Fibroblast of lung (primary cell): ENCODE measurements around the gene PCDHGA7. TPM values are rescaled to one million over a fixed set of nuclear protein-coding genes. Genes with fewer than 3 reads are reported as not detected.

ENCODE experiments used
- DNase-seq, 2 donors: peaks; one replicate each; pipeline versions ENCODE4 v3.0.0 to v3.0.0-alpha.2; 2010; ENCODE audit warnings: low read depth in 2 of 2
- H2AFZ ChIP-seq: 2 replicates; pipeline ENCODE4 v1.5.1; 2012; ENCODE audit warnings: low read length, control low read depth, inconsistent platforms
- H3K27ac ChIP-seq: 2 replicates; pipeline ENCODE4 v1.5.1; 2011; ENCODE audit warnings: low read length, control low read depth; ENCODE audit not compliant: insufficient read depth
- H3K27me3 ChIP-seq: 2 replicates; pipeline ENCODE4 v1.5.1; 2011; ENCODE audit warnings: mild to moderate bottlenecking, low read length; ENCODE audit not compliant: control insufficient read depth, insufficient read depth
- H3K36me3 ChIP-seq: 2 replicates; pipeline ENCODE4 v1.5.1; 2011; ENCODE audit warnings: low read length; ENCODE audit not compliant: control insufficient read depth, insufficient read depth
- H3K4me1 ChIP-seq: 2 replicates; pipeline ENCODE4 v1.5.1; 2011; ENCODE audit warnings: low read length; ENCODE audit not compliant: control insufficient read depth, insufficient read depth; ENCODE audit errors: extremely low read depth
- H3K4me2 ChIP-seq: 2 replicates; pipeline ENCODE4 v1.5.1; 2011; ENCODE audit warnings: low read length, control low read depth; ENCODE audit not compliant: insufficient read depth; ENCODE audit errors: extremely low read depth
- H3K4me3 ChIP-seq, 4 experiments: fragments of 200-600 bp in 1 of 4; sonication (generic) in 1 of 4; replicated peaks in 1 of 4; 2 replicates each; pipeline ENCODE4 v1.5.1; 2011 to 2016; ENCODE audit warnings: low read length in 4 of 4, low read depth in 3 of 4, mild to moderate bottlenecking in 3 of 4, control low read depth in 2 of 4, inconsistent platforms in 1 of 4, mixed read lengths in 1 of 4; ENCODE audit not compliant: insufficient read depth in 1 of 4; ENCODE audit errors: control extremely low read depth in 1 of 4
- H3K79me2 ChIP-seq: 2 replicates; pipeline ENCODE4 v1.5.1; 2012; ENCODE audit warnings: mild to moderate bottlenecking, low read length, inconsistent platforms; ENCODE audit not compliant: control insufficient read depth, insufficient read depth
- H3K9ac ChIP-seq: 2 replicates; pipeline ENCODE4 v1.5.1; 2011; ENCODE audit warnings: mild to moderate bottlenecking, low read length, control low read depth; ENCODE audit not compliant: insufficient read depth
- H3K9me3 ChIP-seq: 2 replicates; pipeline ENCODE4 v1.5.1; 2012; ENCODE audit warnings: low read depth, low read length; ENCODE audit not compliant: control insufficient read depth, insufficient read depth
- H4K20me1 ChIP-seq: 2 replicates; pipeline ENCODE4 v1.5.1; 2011; ENCODE audit warnings: low read length; ENCODE audit not compliant: control insufficient read depth, insufficient read depth; ENCODE audit errors: extremely low read depth
- EZH2 ChIP-seq: IDR thresholded peaks from 2 replicates; pipeline ENCODE4 v1.5.1; 2012; ENCODE audit warnings: low read length, control low read depth, mild to moderate bottlenecking; ENCODE audit errors: missing control alignments
- polyA plus RNA-seq, 2 donors: library from polyadenylated mRNA; depleted of rRNA in 1 of 2; stranded (reverse) in 1 of 2; unstranded in 1 of 2; fragments of >200 nt; gene quantifications; 2 replicates each; pipeline ENCODE4 v1.2.1, GENCODE V29; 2011 to 2012; ENCODE audit warnings: missing spikeins in 1 of 2
- total RNA-seq: library from RNA; depleted of rRNA; stranded (reverse); fragments of >200 nt; gene quantifications from 2 replicates; pipeline ENCODE4 v1.2.1, GENCODE V29; 2014
- TF ChIP-seq, protein P1 (sequence below), 2 donors: IDR thresholded peaks in 1 of 2; conservative IDR thresholded peaks in 1 of 2; 1 replicate in 1 of 2; 2 replicates in 1 of 2; pipeline ENCODE4 v1.5.1; 2011 to 2012; ENCODE audit warnings: low read length in 2 of 2, control low read depth in 1 of 2, inconsistent platforms in 1 of 2, low read depth in 1 of 2, mild to moderate bottlenecking in 1 of 2

PCDHGA7 gene
- total and polyA plus RNA-seq, 2 donors (not counting 1 experiment from before 2014, with no cell fraction given), result 2.7 to 6.8 TPM

DNA sequence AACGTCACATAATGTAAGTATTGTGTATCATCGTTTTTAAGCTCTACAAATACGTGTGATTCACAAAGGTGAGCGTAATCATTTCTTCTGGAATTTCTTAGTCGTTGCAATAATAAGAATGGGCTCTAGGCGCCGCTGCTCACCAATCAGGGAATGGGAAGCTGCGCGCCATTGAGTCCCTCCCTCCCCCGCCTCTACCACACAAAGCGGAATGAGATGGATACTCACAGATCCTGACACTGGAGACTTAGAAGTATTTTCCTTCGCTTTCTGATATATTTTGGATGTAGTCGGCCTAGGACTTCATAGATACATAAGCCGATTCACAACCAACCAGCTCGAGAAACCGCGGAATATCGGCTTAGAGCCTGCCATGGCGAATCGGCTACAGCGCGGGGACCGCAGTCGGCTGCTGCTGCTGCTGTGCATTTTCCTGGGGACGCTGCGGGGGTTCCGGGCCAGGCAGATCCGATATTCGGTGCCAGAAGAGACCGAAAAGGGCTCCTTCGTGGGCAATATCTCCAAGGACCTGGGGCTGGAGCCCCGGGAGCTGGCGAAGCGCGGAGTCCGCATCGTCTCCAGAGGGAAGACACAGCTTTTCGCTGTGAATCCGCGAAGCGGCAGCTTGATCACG, 38.4 kb downstream of the PCDHGA7 start, which contains the start of gene PCDHGA11:
TSS of gene PCDHGA11 (plus strand) at position 197 of the 634 bp plus-strand sequence. CDS start at position 374, 177 bp downstream.
- no peak within 1 kb of the TSS for H3K9ac ChIP-seq
- no peaks in the 10 kb centered on the region for H3K4me1 ChIP-seq
- H3K27ac ChIP-seq, result peak within 1 kb of the TSS; percentile 13

DNA sequence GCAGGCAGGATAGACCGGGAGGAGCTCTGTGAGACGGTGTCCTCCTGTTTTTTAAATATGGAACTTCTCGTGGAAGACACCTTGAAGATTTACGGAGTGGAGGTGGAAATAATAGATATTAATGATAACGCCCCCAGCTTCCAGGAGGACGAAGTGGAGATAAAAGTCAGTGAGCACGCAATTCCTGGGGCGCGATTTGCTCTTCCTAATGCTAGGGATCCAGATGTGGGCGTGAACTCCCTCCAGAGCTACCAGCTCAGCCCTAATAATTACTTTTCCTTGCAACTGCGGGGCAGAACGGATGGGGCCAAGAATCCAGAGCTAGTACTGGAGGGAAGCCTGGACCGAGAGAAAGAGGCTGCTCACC, 38.9 kb downstream of the PCDHGA7 start:
- H3K9me3 ChIP-seq, result peaks cover 11% of the 10 kb centered on the region
- H3K27ac ChIP-seq, result no peak overlapping the region
- no peak overlapping the region for H3K9ac ChIP-seq
- peak in 1 of 2 donors; percentile 34 for DNase-seq
- H4K20me1 ChIP-seq, result no peaks in the 10 kb centered on the region
- H2AFZ ChIP-seq, result no peak overlapping the region
- no peaks in the 10 kb centered on the region for H3K79me2 ChIP-seq
- no peaks in the 10 kb centered on the region for H3K27me3 ChIP-seq
- H3K4me3 ChIP-seq, result peak overlapping the region; percentile 26 to 66 (median 50)
- no peak for TF ChIP-seq EZH2
- TF ChIP-seq, protein P1, sequence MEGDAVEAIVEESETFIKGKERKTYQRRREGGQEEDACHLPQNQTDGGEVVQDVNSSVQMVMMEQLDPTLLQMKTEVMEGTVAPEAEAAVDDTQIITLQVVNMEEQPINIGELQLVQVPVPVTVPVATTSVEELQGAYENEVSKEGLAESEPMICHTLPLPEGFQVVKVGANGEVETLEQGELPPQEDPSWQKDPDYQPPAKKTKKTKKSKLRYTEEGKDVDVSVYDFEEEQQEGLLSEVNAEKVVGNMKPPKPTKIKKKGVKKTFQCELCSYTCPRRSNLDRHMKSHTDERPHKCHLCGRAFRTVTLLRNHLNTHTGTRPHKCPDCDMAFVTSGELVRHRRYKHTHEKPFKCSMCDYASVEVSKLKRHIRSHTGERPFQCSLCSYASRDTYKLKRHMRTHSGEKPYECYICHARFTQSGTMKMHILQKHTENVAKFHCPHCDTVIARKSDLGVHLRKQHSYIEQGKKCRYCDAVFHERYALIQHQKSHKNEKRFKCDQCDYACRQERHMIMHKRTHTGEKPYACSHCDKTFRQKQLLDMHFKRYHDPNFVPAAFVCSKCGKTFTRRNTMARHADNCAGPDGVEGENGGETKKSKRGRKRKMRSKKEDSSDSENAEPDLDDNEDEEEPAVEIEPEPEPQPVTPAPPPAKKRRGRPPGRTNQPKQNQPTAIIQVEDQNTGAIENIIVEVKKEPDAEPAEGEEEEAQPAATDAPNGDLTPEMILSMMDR (conservative IDR thresholded peaks at IDR 0.05 in 1 of 2, IDR thresholded peaks at IDR 0.05 in 1 of 2; ENCODE audit: low read depth in 1 of 2, low read length in 2 of 2), result no peak
- peak overlapping the region; percentile 42 for H3K4me2 ChIP-seq
- H3K36me3 ChIP-seq, result peaks cover 2% of the 10 kb centered on the region
- H3K4me1 ChIP-seq, result no peaks in the 10 kb centered on the region

More for the DNA sequence above, 38.4 kb downstream of the PCDHGA7 start, which contains the start of gene PCDHGA11:
- Histone ChIP-seq H3K79me2 (no peaks in the 10 kb centered on the region), H3K27me3 (no peaks in the 10 kb centered on the region), H3K4me3 (peak within 1 kb of the TSS; percentile 26 to 66 (median 50)), H4K20me1 (no peaks in the 10 kb centered on the region), H3K4me2 (peak within 1 kb of the TSS; percentile 42), H3K36me3 (peaks cover 2% of the 10 kb centered on the region), H2AFZ (no peak within 1 kb of the TSS), H3K9me3 (peaks cover 11% of the 10 kb centered on the region)
- peak; percentile 56 to 75 for DNase-seq
- no peak for TF ChIP-seq EZH2
- TF ChIP-seq, protein P1 (conservative IDR thresholded peaks at IDR 0.05 in 1 of 2, IDR thresholded peaks at IDR 0.05 in 1 of 2; ENCODE audit: low read depth in 1 of 2, low read length in 2 of 2), result peak; percentile 45 to 62

DNA sequence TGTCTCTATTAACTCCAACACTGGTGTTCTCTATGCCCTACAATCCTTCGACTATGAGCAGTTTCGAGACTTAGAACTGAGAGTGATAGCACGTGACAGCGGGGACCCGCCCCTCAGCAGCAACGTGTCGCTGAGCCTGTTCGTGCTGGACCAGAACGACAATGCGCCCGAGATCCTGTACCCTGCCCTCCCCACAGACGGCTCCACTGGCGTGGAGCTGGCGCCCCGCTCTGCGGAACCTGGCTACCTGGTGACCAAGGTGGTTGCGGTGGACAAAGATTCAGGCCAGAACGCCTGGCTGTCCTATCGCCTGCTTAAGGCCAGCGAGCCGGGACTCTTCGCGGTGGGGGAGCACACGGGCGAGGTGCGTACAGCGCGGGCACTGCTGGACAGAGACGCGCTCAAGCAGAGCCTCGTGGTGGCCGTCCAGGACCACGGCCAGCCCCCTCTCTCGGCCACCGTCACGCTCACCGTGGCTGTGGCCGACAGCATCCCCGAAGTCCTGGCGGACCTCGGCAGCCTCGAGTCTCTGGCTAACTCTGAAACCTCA, 40.3 kb downstream of the PCDHGA7 start:
- H3K4me2 ChIP-seq, result peak overlapping the region; percentile 3
- peaks cover 4% of the 10 kb centered on the region for H3K36me3 ChIP-seq
- H3K4me1 ChIP-seq, result no peaks in the 10 kb centered on the region
- no peaks in the 10 kb centered on the region for H4K20me1 ChIP-seq
- no peak overlapping the region for H3K9ac ChIP-seq
- no peaks in the 10 kb centered on the region for H3K79me2 ChIP-seq
- no peak overlapping the region for H3K27ac ChIP-seq
- no peak overlapping the region for H2AFZ ChIP-seq
- peaks cover 17% of the 10 kb centered on the region for H3K9me3 ChIP-seq
- DNase-seq, result no peak
- TF ChIP-seq, protein P1 (conservative IDR thresholded peaks at IDR 0.05 in 1 of 2, IDR thresholded peaks at IDR 0.05 in 1 of 2; ENCODE audit: low read depth in 1 of 2, low read length in 2 of 2), result no peak
- TF ChIP-seq EZH2, result no peak
- no peak overlapping the region for H3K4me3 ChIP-seq
- H3K27me3 ChIP-seq, result no peaks in the 10 kb centered on the region
